SHP77 treated with DMSO at 0.1 percent for 48 hours (cell line): ENCODE results near the gene ELAPOR2.
"Not testable (repeated sequence)": the region's sequence is repeated elsewhere in the genome, so short reads cannot be mapped to it uniquely, and the experiment has no call there.

Source experiments
- DNase-seq: peaks from one replicate; lab custom pipeline; 2025; lab: John Stamatoyannopoulos, UW

The ELAPOR2 gene

DNA sequence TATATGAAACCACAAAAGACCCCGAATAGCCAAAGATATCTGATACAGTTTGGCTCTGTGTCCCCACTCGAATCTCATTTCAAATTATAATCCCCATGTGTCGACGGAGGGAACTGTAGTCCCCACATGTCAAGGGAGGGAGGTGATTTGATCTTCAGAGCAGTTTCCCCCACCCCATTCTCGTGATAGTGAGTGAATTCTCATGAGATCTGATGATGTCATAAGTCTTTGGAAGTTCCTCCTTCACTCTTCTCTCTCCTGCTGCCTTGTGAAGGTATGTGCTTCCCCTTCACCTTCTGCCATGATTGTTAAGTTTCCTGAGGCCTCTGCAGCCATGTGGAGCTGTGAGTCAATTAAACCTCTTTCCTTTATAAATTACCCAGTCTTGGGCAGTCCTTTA lies 13.0 kb downstream of the ELAPOR2 start:
- no peak for DNase-seq

DNA sequence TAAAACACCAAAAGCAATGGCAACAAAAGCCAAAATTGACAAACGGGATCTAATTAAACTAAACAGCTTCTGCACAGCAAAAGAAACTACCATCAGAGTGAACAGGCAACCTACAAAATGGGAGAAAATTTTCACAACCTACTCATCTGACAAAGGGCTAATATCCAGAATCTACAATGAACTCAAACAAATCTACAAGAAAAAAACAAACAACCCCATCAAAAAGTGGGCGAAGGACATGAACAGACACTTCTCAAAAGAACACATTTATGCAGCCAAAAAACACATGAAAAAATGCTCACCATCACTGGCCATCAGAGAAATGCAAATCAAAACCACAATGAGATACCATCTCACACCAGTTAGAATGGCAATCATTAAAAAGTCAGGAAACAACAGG lies 14.7 kb downstream of the ELAPOR2 start:
- not testable (repeated sequence) for DNase-seq

DNA sequence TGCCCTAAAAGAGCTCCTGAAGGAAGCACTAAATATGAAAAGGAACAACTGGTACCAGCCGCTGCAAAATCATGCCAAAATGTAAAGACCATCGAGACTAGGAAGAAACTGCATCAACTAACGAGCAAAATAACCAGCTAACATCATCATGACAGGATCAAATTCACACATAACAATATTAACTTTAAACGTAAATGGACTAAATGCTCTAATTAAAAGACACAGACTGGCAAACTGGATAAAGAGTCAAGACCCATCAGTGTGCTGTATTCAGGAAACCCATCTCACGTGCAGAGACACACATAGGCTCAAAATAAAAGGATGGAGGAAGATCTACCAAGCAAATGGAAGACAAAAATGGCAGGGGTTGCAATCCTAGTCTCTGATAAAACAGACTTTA lies 17.9 kb downstream of the ELAPOR2 start:
- DNase-seq, result not testable (repeated sequence)

DNA sequence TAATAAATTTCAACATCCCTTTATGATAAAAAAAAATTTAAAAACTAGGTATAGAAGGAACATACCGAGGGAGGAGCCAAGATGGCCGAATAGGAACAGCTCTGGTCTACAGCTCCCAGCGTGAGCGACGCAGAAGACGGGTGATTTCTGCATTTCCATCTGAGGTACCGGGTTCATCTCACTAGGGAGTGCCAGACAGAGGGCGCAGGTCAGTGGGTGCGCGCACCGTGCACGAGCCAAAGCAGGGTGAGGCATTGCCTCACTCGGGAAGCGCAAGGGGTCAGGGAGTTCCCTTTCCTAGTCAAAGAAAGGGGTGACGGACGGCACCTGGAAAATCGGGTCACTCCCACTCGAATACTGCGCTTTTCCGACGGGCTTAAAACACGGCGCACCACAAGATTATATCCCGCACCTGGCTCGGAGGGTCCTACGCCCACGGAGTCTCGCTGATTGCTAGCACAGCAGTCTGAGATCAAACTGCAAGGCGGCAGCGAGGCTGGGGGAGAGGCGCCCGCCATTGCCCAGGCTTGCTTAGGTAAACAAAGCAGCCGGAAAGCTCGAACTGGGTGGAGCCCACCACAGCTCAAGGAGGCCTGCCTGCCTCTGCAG lies 19.7 kb downstream of the ELAPOR2 start:
- DNase-seq, result not testable (repeated sequence)

DNA sequence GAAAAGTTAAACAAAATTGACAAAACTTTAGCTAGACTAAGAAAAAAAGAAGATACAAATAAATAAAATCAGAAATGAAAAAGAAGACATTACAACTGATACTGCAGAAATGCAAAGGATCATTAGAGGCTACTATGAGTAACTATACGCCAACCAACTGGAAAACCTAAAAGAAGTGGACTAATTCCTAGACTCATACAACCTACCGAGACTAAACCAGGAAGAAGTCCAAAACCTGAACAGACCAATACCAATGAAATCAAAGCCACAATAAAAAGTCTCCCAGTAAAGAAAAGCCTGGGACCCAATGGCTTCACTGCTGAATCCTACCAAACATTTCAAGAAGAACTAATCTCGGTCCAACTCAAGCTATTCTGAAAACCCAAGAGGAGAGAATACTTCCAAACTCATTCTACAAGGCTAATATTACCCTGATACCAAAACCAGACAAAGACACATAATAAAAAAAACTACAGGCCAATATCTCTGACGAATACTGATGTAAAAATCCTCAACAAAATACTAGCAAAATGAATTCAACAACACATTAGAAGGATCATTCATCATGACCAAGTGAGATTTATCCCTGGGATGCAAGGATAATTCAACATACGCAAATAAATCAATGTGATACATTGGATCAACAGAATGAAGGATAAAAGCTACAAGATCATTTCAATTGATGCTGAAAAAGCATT lies 20.3 kb downstream of the ELAPOR2 start:
- DNase-seq, result no peak

DNA sequence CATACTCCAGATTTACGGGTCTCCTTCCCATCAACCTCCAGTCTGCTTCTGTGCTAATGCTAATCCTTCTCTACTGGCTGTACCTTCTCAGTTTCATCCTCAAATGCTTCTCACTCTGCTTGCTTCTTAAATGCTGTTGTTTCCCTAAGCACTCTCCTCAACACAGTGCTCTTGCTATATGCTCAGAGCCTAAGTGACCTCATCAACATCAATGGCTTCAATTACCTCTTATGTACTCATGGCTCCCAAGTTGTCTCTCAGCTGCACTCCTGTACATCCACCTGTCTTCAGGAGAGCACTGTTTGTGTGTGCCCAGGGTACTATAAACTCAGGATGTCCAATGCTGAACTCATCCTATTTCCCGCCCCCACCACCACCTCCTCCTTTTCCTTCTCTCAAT lies 22.5 kb downstream of the ELAPOR2 start:
- DNase-seq, result no peak

DNA sequence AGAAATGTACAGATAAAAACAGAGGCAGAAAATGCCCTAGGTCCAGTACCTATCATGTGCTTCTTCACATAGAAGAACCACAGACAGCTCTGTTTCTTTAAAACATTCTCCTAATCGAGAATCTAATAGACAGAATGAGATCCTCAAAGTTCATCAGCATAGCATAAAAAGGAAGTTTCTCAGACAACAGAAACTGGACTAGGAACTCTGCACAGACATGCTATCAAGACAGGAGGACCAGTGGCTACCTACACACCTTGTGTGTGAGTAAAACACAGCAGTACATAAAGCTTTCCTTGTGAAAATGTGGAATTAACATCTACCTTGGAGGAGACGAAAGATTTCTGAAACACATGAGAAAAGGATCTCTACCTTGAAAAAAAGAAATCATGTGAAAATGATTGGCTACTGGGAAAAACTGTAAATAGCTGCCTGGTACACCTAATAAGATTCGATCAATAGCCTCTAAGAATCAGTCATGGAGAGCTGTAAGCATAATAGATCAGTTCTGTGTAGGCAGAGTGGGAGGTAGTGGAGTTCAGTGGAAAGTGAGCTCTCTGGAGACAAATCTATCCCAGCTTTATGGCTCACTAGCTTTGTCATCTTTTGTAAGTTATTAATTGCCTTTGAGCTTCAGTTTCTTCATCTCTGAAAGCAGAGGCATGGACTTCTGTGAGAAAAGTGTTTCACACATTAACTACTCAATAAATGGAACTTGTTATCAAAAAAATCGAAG lies 26.7 kb downstream of the ELAPOR2 start:
- DNase-seq, result no peak

DNA sequence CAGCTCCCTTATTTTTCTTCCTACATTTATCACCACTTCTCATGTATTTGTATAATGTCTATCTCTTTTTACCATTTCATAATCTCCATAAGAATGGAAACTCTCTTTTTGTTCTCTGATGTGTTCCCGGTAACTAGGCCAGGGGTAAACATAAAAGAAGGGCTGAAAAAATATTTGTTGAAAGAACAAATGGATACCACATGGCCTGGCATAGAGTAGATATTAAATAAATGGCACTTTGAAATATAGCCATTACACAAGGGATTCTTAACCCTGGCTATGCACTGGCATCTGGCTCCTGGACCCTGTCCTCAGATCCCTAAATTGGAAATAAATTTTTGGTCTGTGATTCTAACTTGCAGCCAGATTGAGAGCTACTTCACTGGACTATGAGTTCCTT lies 30.4 kb downstream of the ELAPOR2 start:
- DNase-seq, result no peak

DNA sequence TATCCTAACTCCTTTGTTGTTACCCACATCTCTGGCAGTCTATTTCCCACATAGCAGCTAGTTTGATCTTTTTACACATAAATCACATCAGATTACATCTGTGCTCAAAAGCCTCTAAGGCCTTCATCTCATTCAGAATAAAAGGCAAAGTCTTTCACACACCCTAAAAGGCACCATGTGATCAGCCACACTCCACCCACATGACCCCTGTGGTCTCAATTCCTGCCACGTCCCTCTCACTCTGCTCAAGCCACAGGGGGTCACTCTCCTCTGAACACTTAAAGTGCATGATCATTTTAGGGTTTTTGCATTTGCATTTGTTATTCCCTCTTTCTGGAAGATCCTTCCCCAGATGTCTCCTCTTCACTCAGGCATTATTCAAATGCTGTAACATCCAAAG lies 30.8 kb downstream of the ELAPOR2 start:
- no peak for DNase-seq

DNA sequence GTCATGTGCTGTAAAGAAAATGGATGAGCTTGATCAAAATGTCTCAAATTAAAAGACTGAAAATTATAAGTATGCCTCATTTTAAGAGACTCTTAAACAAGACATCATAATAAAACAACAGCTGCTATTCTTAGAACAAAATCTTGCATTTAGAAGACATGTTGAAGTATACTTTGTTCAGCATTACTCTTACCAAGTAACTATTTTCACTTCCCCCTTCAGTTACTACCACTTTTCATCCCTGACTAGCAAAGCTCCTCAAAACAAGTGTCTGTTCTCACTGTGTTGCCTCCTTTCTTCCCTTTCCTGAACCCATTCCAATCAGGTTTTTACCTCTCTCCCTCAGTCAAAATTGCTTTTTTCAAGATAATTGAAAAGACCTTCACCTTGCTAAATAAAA lies 31.6 kb downstream of the ELAPOR2 start:
- no peak for DNase-seq

DNA sequence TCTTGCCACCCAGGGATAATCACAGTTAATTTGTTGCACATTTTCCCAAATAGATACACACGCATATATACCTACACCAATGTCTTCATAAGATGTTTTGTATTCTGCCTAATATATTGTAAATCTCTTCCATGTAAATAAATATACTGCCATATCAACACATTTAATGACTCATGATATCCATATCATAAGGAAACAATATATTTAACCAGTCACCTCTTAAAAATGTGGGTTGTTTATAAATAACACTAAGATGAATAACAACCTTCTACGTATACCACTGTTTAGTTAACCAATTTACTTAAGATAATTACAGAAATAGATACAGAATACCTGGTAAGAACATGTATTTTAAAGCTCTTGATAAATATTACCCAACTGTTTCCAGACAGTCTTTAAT lies 38.2 kb downstream of the ELAPOR2 start:
- DNase-seq, result no peak

DNA sequence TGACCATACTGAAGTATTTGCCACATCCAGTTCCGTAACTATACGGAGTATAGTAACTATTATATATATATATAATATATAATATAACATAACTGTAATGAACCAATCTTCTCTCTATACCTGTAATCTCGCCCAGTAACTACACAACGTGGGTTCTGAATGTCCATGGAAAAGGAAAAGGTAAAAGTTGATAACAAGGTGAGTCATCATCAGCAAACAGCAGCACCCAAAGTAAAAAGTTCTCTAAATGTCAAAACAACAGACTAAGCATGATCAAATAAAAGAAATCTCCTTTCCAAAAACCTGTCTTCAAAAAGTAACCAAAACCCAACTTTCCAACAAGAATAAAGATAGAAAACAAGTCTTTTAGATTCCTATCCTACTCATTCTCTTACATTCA lies 42.8 kb downstream of the ELAPOR2 start:
- no peak for DNase-seq

DNA sequence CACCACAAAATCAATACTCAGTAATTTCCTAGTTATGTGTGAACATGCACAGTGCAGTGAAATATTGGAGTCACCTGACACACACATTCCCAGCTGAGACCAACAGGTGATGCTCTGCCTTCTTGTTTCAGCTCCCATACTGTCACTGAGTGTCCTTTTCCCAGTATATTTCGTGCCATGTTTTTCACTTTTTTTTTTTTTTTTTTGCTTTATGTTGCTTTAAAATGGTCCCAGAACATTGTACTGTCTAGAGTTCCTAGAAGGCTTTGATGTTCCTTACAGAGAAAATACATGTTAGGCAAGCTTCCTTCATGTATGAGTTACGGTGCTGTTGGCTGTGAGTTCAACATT lies 45.6 kb downstream of the ELAPOR2 start:
- no peak for DNase-seq

DNA sequence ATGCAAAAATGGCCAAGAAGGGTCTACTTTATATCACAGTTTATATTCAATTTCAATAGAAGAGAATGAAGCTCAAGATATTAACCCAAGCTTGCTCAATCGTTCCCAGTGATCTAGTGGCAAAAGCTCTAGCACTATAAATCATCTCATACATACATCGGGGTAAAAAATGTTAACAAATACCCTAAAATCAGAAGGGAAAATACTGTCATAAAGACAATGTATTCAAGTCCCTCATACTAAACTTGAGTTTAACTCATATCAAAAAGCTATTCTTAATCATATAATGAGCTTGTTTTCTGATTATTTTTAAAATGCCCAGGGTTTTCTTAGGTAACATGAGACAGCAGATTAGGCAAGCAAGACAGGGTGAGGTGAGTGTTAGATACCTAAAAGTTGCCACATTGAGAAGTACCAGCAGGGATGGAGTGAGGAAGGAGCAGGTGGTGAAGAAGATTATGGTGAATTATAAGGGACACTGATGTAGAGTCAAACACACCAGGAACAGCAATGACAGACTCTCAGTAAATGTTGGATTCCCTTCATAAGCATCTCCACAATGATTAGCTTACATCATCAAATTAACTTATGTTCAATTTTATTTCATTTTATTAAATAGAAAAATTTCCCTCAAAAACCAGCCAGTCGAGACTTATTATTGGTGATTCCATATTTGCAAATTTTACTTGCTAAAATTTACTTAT lies 46.2 kb downstream of the ELAPOR2 start:
- no peak for DNase-seq
